ENCODE results near the gene TSC22D4.
"Not testable (repeated sequence)": the region's sequence is repeated elsewhere in the genome, so short reads cannot be mapped to it uniquely, and the experiment has no call there.

TSC22D4 gene

DNA sequence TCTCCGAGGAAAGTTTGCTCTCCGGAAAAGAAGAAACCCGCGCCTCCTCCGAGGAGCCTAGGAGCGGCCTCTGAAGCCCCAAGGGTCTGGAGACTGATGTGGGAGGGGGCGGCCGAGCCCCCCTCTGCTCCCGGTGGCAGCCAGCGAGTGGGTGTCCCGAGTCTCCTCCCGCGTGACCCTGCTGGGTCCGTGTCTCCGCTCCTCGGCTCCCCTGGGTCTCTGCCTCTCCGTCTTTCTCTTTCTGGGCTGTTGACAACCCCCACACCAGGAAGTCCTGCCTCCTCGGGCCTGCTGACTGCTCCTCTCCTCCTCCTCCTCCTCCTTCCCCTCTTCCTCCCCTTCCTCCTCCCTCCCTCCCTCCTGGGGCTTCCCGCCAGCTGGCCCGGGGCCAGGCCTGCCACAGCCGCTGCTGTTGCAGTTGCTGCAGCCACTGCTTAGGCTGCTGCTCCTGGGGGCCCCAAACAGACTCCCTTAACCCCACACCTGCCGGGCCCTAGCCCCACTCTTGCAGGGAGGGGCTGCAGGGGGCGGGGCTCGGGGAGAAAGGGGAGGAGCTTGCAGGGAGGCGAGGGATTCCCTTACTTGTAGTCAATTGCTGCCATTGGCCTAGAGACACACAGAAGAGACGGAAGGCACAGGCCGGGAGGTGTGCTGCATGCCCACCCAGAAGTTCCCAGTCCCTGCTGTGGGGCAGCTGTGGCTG, at the start of gene TSC22D4:
TSC22D4 (minus strand) TSS at position 257 of the 703 bp plus-strand sequence. CDS start 1,176 bp downstream, outside the sequence.
- DNase-seq: peak; percentile 92

DNA sequence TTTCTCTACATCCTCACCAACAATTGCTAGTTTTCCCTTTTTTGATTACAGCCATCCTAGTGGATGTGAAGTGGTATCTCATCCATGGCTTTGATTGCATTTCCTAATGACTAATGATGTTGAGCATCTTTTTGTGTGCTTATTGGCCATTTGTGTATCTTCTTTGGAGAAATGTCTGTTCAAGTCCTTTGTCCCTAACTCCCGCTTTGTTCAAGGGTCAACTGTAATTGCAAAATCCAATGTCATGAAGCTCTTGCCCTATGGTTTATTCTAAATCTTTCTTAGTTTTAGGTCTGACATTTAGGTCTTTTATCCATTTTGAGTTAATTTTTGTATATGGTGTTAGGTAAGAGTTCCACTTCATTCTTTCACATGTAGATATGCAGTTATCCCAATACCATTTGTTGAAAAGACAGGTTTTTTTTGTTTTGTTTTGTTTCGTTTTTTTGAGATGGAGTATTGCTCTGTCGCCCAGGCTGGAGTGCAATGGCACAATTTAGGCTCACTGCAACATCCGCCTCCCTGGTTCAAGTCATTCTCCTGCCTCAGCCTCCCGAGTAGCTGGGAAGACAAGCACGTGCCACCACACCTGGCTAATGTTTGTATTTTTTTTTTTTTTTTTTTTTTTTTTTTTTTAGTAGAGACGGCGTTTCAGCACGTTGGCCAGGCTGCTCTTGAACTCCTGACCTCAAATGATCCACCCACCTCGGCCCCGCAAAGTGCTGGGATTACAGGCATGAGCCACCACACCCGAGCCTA, 49.3 kb upstream of the TSC22D4 start:
- not testable (repeated sequence) for DNase-seq

DNA sequence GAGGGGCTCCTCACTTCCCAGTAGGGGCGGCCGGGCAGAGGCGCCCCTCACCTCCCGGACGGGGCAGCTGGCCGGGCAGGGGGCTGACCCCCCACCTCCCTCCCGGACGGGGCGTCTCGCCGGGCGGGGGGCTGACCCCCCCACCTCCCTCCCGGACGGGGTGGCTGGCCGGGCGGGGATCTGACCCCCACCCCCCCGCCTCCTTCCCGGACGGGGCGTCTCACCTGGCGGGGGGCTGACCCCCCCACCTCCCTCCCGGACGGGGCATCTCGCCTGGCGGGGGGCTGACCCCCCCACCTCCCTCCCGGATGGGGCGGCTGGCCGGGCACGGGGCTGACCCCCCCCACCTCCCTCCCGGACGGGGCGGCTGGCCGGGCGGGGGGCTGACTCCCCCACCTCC, 44.2 kb upstream of the TSC22D4 start:
- not testable (repeated sequence) for DNase-seq

DNA sequence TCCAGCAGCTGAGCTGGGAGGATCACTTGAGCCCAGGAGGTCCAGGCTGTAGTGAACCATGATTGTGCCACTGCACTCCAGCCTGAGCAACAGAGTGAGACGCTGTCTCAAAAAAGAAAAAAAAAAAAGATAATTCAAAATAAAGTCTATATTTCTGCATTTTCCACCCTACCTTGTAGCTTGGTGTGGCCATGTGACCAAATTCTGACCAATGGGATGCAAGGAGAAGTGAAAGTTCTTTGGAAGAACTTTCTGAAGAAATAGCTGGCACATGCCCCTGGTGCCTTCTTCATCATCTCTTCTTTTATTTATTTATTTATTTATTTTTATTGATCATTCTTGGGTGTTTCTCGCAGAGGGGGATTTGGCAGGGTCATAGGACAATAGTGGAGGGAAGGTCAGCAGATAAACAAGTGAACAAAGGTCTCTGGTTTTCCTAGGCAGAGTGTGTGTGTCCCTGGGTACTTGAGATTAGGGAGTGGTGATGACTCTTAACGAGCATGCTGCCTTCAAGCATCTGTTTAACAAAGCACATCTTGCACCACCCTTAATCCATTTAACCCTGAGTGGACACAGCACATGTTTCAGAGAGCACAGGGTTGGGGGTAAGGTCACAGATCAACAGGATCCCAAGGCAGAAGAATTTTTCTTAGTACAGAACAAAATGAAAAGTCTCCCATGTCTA, 43.0 kb upstream of the TSC22D4 start:
- DNase-seq: peak; percentile 72

DNA sequence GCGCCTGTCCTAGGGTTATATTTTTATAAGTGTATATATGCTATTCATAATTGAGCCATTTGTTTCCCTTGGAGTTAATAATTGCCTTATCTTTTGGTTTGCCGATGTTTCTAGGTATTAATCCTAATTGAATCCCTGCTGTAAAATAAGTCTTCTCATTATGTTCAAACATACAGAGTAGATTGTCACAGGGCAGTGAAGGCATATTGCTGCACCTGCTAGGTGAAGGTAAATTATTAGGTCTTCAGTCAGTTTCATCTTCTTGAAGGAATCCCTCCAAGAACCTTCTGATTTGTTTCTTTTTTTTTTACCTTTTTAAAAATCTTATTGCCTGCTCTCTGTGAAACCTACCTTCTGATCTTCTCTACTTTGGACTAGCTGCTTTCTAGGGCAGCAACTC, 42.1 kb upstream of the TSC22D4 start:
- DNase-seq: no peak

DNA sequence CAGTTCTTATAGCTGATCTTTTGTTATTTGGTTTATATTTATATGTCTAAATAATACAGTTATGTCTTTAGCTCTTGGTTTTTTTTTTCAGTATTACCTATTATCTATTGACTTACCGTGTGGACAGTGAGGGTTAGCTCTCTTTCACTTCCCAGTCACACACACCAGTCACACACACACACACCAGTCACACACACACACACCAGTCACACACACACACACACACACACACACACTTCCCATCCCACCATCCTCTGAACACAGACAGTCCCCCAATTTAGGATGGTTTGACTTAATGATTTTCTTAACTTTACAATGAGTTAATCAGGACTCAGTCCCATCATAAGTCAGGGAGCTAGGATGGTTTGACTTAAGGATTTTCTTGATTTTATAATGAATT, 41.1 kb upstream of the TSC22D4 start:
- DNase-seq: no peak

DNA sequence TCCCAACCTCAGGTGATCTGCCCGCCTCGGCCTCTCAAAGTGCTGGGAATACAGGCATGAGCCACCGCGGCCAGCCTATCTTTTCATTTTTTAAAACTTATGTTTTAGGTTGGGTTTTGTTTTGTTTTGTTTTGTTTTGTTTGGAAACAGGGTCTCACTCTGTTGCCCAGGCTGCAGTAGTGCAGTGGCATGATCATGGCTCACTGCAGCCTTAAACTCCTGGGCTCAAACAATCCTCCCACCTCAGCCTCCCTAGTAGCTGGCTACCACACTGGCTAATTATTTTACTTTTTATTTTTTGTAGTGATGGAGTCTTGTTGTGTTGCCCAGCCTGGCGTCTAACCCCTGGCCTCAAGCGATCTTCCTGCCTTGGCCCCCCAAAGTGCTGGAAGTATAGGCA, 40.6 kb upstream of the TSC22D4 start:
- no peak for DNase-seq

DNA sequence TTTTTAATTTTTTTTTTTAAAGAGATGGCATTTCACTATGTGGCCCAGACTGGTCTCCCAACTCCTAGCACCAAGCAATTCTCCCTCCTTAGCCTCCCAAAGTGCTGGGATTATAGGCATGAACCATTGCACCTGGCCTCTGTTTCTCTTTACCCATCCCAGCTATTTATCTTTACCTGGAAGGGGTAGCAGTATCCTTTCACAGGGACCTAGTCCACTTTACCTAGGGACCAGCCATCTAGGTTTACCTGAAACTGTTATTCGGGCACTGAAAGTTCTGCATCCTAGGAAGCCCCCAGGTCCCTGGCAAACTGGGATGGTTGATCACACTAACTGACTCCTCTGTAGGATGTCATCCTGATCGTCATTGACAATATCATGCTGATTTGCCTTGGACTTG, 38.3 kb upstream of the TSC22D4 start:
- DNase-seq: no peak

DNA sequence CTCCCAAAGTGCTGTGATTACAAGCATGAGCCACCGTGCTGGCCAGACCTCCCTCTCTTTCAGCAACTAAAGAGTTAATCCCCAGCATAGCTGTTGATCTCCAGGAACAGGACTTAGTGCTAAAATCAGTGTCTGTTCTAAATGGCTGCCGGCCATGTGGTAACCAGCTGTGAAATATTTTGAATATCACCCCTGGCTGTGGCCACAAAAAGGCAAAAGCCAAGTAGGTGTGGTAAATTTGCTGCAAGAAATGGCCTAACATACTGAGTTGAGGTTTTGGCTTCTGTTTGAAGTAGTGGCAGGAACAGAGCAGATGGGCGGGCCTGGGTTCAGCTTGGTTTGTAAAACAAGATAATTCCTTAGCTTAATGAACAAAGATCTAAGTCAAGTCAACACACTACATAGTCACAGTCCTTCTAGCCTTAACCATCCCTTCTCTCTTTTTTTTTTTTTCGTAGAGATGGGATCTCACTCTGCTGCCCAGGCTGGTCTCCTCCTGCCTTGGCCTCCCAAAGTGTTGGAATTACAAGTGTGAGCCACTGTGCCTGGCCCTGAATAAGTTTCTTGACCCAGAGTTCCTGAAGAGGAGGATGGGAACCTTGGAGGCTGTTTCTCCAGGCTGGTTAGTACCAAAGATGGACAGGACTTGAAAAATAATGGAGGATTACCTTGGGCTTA, 37.3 kb upstream of the TSC22D4 start:
- DNase-seq: no peak

DNA sequence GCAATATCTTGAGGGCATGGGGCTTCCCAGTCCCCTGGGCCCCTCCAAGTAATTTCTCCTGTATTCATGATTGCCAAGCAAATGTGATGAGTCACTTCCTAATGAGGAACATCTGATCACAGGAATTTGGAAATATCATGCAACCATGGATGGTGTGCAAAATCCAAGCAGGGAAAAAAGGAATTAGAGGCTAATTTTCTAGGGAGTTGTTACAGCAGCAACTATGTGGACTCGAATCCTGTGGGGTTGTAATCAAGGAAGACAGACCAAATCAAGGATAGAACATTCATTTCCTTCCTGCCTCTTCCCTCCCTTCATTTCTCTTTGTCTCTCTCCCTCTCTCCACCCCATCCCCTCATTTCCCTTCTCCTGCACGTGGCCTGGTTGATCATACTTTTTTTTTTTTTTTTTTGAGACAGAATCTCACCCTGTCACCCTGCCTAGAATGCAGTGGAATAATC, 36.1 kb upstream of the TSC22D4 start:
- DNase-seq: peak; percentile 50

DNA sequence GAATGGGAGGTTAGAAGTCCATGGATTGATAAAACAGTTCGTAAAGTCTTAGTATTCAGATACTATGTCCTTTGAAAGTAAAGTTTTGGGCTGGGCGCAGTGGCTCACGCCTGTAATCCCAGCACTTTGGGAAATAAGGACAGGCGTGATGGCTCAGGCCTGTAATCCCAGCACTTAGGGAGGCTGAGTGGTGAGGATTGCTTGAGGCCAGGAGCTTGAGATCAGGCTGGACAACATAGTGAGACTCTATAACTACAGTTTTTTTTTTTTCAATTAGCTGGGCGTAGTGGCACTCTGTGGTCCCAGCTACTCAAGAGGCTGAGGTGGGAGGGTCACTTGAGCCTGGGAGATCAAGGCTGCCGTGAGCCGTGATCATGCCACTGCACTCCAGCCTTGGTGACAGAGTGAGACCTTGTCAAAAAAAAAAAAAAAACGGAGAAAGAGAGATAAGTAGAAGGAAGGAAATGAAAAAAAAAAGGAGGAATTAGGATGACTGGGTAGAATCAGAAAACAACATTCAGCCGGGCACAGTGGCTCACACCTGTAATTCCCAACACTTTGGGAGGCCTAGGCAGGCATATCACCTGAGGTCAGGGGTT, 34.3 kb upstream of the TSC22D4 start:
- DNase-seq: no peak

DNA sequence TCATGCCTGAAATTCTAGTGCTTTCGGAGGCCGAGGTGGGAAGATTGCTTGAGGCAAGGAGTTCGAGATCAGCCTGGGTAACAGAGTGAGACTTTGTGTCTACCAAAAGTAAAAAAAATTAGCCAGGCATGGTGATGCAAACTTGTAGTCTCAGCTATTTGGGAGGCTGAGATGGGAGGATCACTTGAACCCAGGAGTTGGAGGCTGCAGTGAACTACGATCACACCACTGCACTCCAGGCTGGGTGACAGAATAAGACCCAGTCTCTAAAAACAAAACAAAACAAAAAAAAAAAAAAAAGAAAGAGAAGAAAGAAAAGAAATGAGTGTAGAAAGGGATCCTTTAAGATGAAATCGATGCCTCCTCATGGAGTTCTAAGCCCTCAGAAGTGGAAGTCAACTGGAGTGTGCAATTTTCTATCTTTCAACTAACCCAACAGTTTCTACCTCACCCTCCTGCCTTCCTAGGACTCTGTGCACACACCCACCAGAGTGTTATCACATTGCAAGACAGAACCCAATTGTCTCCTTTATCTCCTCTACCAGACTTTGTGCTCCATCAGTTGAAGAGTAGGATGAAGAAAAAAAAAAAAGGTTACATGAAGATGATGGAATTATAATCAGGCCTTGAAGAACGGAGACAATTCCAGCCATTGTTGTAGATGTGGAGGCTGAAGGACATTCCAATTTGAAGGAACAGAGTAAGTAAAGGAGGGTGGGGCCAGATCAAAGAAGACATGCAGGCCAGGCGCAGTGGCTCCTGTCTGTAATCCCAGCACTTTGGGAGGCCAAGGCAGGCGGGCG, 31.6 kb upstream of the TSC22D4 start:
- DNase-seq: no peak

DNA sequence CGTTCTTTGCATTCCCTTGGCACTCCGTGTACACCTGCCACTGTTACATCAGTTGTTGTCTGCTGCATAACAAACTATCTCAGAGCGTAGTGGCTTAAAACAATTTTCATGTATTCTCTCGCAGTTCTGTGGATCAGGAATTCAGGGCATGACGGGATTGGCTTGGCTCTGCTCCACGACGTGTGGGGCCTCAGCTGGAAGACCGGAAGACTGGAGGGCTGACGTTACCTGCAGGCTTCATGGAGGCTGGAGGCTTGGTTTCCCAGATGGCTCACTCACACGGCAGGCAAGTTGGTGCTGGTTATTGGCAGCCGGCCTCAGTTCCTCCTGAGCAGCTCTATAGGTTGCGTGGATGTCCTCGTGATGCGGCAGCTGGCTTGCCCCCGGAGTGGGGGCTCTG, 30.2 kb upstream of the TSC22D4 start:
- no peak for DNase-seq

DNA sequence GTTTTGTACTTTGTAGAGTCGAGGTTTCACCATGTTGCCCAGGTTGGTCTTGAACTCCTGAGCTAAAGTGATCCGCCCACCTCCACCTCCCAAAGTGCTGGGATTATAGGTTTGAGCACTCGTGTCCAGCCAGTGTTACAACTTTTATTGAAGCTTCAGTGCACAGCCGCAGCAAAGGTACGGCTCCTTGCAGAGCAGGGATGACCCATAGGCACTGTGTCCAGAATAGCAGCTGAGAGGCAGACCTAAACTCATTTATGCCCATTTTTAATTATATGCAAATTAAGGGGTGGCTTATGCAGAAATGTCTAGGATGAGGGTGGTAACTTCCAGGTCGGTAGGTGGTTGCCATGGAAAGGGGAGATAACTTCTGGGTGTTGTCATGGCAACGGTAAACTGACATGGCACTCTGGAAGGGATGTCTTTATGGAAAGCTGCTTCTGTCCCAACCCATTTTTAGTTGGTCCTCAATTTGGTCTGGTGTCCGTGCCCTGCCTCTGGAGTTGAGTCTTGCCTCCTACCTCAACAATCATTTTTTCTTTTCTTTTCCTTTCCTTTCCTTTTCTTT, 27.4 kb upstream of the TSC22D4 start:
- DNase-seq: no peak

DNA sequence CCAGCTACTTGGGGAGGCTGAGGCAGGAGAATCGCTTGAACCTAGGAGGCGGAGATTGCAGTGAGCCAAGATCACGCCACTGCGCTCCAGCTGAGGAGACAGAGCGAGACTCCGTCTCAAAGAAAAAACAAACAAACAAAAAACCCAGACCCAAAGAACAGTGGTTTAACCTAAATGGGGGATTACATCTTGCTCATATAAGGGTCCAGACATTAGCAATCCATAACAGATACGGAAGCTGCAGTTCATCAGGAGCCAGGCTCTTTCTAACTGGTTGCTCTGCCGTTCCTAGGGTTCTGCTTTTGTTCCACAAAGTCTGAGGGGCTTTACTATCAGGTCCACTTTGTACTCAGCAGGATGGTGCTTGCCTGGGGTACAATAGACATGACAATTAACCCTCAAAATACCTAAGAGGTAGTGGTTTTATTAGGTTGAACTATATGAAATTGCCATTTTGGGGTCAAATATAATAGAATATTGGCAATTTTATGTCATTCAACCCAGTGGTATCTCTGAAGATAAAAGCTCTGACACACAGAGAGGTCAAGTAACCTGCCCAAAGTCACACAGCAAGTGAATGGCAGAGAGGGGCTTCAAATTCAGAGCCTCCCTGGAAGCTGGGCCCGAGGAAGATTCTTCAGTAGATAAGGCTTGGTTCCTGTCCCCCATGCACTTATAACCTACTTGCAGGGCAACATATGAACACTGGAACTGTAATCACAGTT, 26.0 kb upstream of the TSC22D4 start:
- no peak for DNase-seq

DNA sequence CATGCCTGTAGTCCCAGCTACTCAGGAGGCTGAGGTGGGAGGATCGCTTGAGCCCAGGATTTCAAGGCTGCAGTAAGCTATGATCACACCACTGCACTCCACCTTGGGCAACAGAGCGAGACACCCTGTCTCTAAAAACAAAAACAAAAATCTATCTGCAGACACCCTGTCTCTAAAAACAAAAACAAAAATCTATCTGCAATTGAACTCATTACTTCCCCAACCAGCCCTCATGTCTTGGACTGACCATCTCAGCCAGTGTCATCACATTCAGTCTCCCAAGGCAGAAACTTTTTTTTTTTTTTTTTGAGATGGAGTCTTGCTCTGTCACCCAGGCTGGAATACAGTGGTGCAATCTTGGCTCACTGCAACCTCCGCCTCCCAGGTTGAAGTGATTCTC, 25.0 kb upstream of the TSC22D4 start:
- DNase-seq: not testable (repeated sequence)

DNA sequence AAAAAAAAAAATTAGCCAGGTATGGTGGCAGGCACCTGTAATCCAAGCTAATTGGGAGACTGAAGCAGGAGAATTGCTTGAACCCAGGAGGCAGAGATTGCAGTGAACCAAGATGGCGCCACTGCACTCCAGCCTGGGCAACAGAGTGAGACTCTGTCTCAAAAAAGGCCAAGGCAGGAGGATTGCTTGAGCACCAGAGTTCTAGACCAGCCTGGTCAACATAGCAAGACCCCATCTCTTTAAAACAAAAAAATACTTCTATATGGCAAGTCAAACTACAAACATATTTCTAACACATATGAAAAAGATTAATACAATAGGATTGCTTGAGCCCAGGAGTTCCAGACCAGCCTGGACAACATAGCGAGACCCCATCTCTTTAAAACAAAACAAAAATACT, 21.7 kb upstream of the TSC22D4 start:
- not testable (repeated sequence) for DNase-seq

DNA sequence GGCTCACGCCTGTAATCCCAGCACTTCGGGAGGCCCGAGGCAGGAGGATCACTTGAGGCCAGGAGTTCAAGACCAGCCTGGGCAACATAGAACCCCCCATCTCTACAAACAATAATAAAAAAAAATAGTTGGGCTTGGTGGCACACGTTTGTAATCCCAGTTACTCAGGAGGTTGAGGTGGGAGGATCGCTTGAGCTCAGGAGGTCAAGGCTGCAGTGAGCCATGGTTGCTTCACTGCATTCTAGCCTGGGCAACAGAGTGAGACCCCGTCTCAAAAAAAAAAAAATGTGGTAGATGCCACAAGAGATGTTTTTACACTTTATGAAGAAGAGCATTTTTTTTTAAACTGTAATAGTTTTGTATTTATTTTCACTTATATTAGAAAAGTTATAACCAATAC, 17.5 kb upstream of the TSC22D4 start:
- DNase-seq: no peak

DNA sequence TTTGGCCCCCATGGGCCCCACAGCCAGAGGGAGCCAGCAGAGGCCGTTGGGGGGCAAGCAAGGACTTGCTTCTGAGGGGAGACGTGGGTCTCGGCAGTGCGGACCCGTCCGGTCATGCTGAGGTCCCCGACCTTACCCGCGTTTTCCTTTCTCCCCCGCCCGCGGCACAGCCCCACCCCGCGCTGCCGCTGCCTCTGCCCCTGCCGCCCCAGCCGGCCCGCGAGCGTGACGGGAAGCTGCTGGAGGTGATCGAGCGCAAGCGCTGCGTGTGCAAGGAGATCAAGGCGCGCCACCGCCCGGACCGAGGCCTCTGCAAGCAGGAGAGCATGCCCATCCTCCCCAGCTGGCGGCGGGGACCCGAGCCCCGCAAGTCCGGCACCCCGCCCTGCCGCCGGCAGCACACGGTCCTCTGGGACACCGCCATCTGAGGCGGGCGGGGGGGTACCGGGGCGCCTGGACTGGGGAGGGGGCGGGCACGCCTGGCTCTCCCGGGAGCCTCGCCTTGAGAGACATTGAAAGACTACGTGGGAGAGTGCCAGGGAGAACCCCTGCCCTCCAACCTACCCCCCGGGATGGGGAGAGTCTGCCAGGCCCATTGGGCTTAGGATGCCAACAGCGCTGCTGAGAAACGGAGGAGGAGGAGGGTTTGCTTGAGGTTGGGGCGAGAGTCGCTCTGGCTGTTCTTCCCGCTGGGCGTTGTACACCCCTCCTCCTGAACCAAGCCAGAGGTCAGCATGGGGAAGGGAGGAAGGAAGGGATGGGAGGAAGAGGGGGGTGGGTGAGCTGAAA, 14.7 kb upstream of the TSC22D4 start:
- peak; percentile 27 for DNase-seq

All from inflammatory macrophage treated with lipopolysaccharide for 4 hours (primary cell).